Kidney glomerular epithelial cell (primary cell): Measurements from ENCODE around the gene TMEM186.
A peak's percentile ranks its signal among the peaks of the same experiment; 100 is the strongest.
"Not testable (repeated sequence)": the region's sequence is repeated elsewhere in the genome, so short reads cannot be mapped to it uniquely, and the experiment has no call there.

Experiments used
- DNase-seq: peaks from one replicate; lab custom pipeline; 2025; lab: John Stamatoyannopoulos, UW

TMEM186 gene

GRCh38 chr16:8774208-8774607 is 23.2 kb downstream of the TMEM186 start:
- no peak for DNase-seq

GRCh38 chr16:8773537-8773936 is 23.9 kb downstream of the TMEM186 start:
- no peak for DNase-seq

- DNase-seq = no peak
Observed at GRCh38 chr16:8768692-8769091, 28.7 kb downstream of the TMEM186 start.

GRCh38 chr16:8768283-8768682 is 29.2 kb downstream of the TMEM186 start:
- DNase-seq = no peak

- no peak for DNase-seq
Observed at GRCh38 chr16:8767176-8767575, 30.3 kb downstream of the TMEM186 start.

- DNase-seq = no peak
Observed at GRCh38 chr16:8764525-8765250, 32.8 kb downstream of the TMEM186 start.

GRCh38 chr16:8763899-8764298 is 33.5 kb downstream of the TMEM186 start:
- no peak for DNase-seq

- no peak for DNase-seq
Observed at GRCh38 chr16:8763083-8763482, 34.4 kb downstream of the TMEM186 start.

GRCh38 chr16:8762254-8762653 is 35.2 kb downstream of the TMEM186 start:
- no peak for DNase-seq

GRCh38 chr16:8761078-8761477 is 36.4 kb downstream of the TMEM186 start:
- DNase-seq = no peak

- DNase-seq = no peak
Observed at GRCh38 chr16:8760021-8760420, 37.4 kb downstream of the TMEM186 start.

- no peak for DNase-seq
Observed at GRCh38 chr16:8758022-8758421, 39.4 kb downstream of the TMEM186 start.

- DNase-seq = no peak
Observed at GRCh38 chr16:8756755-8757154, 40.7 kb downstream of the TMEM186 start.

GRCh38 chr16:8753416-8754054 is 43.9 kb downstream of the TMEM186 start:
- DNase-seq = no peak

- DNase-seq = no peak
Observed at GRCh38 chr16:8752706-8753105, 44.7 kb downstream of the TMEM186 start.

- peak; percentile 70 for DNase-seq
Observed at GRCh38 chr16:8751481-8752311, 45.7 kb downstream of the TMEM186 start.

GRCh38 chr16:8748944-8749343 is 48.5 kb downstream of the TMEM186 start:
- DNase-seq = not testable (repeated sequence)
